ENCODE measurements around the gene TOMM6. TPM values are rescaled to one million over a fixed set of nuclear protein-coding genes. Genes with fewer than 3 reads are reported as not detected.
"Not testable (repeated sequence)": the region's sequence is repeated elsewhere in the genome, so short reads cannot be mapped to it uniquely, and the experiment has no call there.

TOMM6 gene
- total and polyA plus RNA-seq, 8 donors = 48.6 to 196 (median 68.7) TPM

- intact Hi-C loops (cut with DNase I) = no loop called here
- H3K27me3 ChIP-seq = no peaks in the 10 kb centered on the region
- no peaks in the 10 kb centered on the region for H3K4me1 ChIP-seq
- 59 to 73% methylated on average over 2 of the region's 2 CpGs for WGBS, 2 donors
- no peaks in the 10 kb centered on the region for H3K9me3 ChIP-seq
- DNase-seq (no peak), ATAC-seq (no peak), FAIRE-seq (no peak)
- no peak for TF ChIP-seq CTCF (IDR thresholded peaks at IDR 0.05)
- no peaks in the 10 kb centered on the region for H3K36me3 ChIP-seq
- H3K4me3 ChIP-seq = no peak overlapping the region
- H3K27ac ChIP-seq = no peak overlapping the region
These were observed 27.5 kb upstream of the TOMM6 start for GRCh38 chr6:41759905-41760579.

- no peaks in the 10 kb centered on the region for H3K27me3 ChIP-seq
- H3K9me3 ChIP-seq = no peaks in the 10 kb centered on the region
- H3K4me3 ChIP-seq = no peak overlapping the region
- 32 to 41% methylated on average over 2 of the region's 2 CpGs for WGBS, 2 donors
- H3K4me1 ChIP-seq = no peaks in the 10 kb centered on the region
- DNase-seq (no peak), FAIRE-seq (no peak), ATAC-seq (no peak)
- intact Hi-C loops (cut with DNase I) = no loop called here
- no peak for TF ChIP-seq CTCF (IDR thresholded peaks at IDR 0.05)
- no peak overlapping the region for H3K27ac ChIP-seq
- no peaks in the 10 kb centered on the region for H3K36me3 ChIP-seq
These were observed 24.0 kb upstream of the TOMM6 start for GRCh38 chr6:41763470-41763869.

GRCh38 chr6:41766043-41766664, 21.3 kb upstream of the TOMM6 start:
- H3K36me3 ChIP-seq; H3K27ac ChIP-seq; FAIRE-seq; ATAC-seq; intact Hi-C loops (cut with DNase I); H3K4me3 ChIP-seq; H3K9me3 ChIP-seq; H3K27me3 ChIP-seq; DNase-seq; H3K4me1 ChIP-seq: not testable (repeated sequence)
- WGBS, 2 donors = 86 to 87% methylated on average over 4 of the region's 4 CpGs

- DNase-seq (peak in 4 of 6 donors; percentile 47 to 56 (median 52)), FAIRE-seq (no peak), ATAC-seq (peak; percentile 76 to 90 (median 84))
- intact Hi-C loops (cut with DNase I) = no loop called here
- H3K27me3 ChIP-seq = no peaks in the 10 kb centered on the region
- WGBS, 2 donors = 47 to 49% methylated on average over 12 of the region's 12 CpGs
- peak overlapping the region in 2 of 4 donors; percentile 25 to 41 for H3K27ac ChIP-seq
- no peak for TF ChIP-seq CTCF (IDR thresholded peaks at IDR 0.05)
- H3K4me3 ChIP-seq = no peak overlapping the region
- no peaks in the 10 kb centered on the region for H3K4me1 ChIP-seq
- no peaks in the 10 kb centered on the region for H3K9me3 ChIP-seq
- peaks cover 0 to 8% (median 0%) of the 10 kb centered on the region in 3 donors for H3K36me3 ChIP-seq
These were observed 20.2 kb upstream of the TOMM6 start for GRCh38 chr6:41767112-41767833.

- Histone ChIP-seq H3K27me3 (no peaks in the 10 kb centered on the region), H3K27ac (no peak overlapping the region), H3K4me3 (no peak overlapping the region), H3K9me3 (no peaks in the 10 kb centered on the region), H3K36me3 (peaks cover 0 to 10% (median 0%) of the 10 kb centered on the region in 3 donors), H3K4me1 (no peaks in the 10 kb centered on the region)
- WGBS, 2 donors = 72 to 76% methylated on average over 10 of the region's 10 CpGs
- FAIRE-seq (no peak), DNase-seq (peak in 1 of 6 donors; percentile 51), ATAC-seq (peak in 3 of 4 donors; percentile 51 to 62 (median 58))
- no peak for TF ChIP-seq CTCF (IDR thresholded peaks at IDR 0.05)
- intact Hi-C loops (cut with DNase I) = no loop called here
These were observed 18.8 kb upstream of the TOMM6 start for GRCh38 chr6:41768545-41769308.

All from pancreas (tissue), 10 donors.